ENCODE results near the gene SLCO6A1. TPM values are rescaled to one million over a fixed set of nuclear protein-coding genes. Genes with fewer than 3 reads are reported as not detected.

Gene SLCO6A1
- polyA plus RNA-seq, 3 donors, result not detected

GRCh38 chr5:102324714-102325113 lies 174.1 kb downstream of the SLCO6A1 start:
- Histone ChIP-seq H3K27me3 (ENCODE audit: control insufficient read depth in 2 of 2, insufficient read depth in 2 of 2, low read length in 2 of 2) (no peaks in the 10 kb centered on the region), H3K79me2 (ENCODE audit: insufficient read depth, low read length) (no peaks in the 10 kb centered on the region), H3K27ac (ENCODE audit: low read depth in 1 of 2, low read length in 2 of 2) (no peak overlapping the region), H3K4me1 (ENCODE audit: control insufficient read depth in 1 of 2, insufficient read depth in 2 of 2, low read length in 2 of 2) (peaks cover 2 to 3% of the 10 kb centered on the region in 2 donors), H4K20me1 (ENCODE audit: insufficient read depth, low read length) (no peaks in the 10 kb centered on the region), H3K4me2 (replicated peaks; ENCODE audit: extremely low read depth, low read length, poor library complexity, severe bottlenecking) (no peak overlapping the region), H2AFZ (ENCODE audit: insufficient read depth, low read depth, low read length, poor library complexity, severe bottlenecking) (no peak overlapping the region), H3K4me3 (replicated peaks in 1 of 3; ENCODE audit: low read depth in 2 of 3, low read length in 3 of 3) (no peak overlapping the region), H3K9ac (ENCODE audit: insufficient read depth, low read length, poor library complexity, severe bottlenecking) (no peak overlapping the region), H3K9me3 (replicated peaks in 1 of 2; ENCODE audit: control insufficient read depth in 1 of 2, insufficient read depth in 1 of 2, low read length in 2 of 2) (no peaks in the 10 kb centered on the region), H3K36me3 (replicated peaks in 1 of 2; ENCODE audit: control insufficient read depth in 1 of 2, insufficient read depth in 2 of 2, low read length in 2 of 2) (no peaks in the 10 kb centered on the region)
- TF ChIP-seq CTCF (IDR thresholded peaks at IDR 0.05), result no peak
- peaks cover 0 to 3% (median 1%) of the 10 kb centered on the region in 3 donors for H3K27me3 Mint-ChIP-seq (ENCODE audit: low read depth in 3 of 3)
- intact Hi-C loops (cut with micrococcal nuclease), result no loop called here
- peaks cover 5% of the 10 kb centered on the region for H3K4me1 Mint-ChIP-seq
- peaks cover 0 to 18% (median 5%) of the 10 kb centered on the region in 7 donors for H3K9me3 Mint-ChIP-seq
- 100% methylated on average over 1 of the region's 2 CpGs for WGBS (ENCODE audit: insufficient coverage)
- no peak overlapping the region for H3K27ac Mint-ChIP-seq
- H3K4me3 Mint-ChIP-seq, result no peak overlapping the region
- no peak for DNase-seq
- H3K36me3 Mint-ChIP-seq, result no peaks in the 10 kb centered on the region

Other genes starting within 250 kb of the SLCO6A1 start
- gene SLCO4C1, start 202.7 kb downstream of the SLCO6A1 start, polyA plus RNA-seq, result 1 to 10 TPM; 1.8 to 3.9 (median 2.4) TPM

Measured in CD14-positive monocyte (primary cell).